Measurements from ENCODE around the gene FCHO1.

DNA sequence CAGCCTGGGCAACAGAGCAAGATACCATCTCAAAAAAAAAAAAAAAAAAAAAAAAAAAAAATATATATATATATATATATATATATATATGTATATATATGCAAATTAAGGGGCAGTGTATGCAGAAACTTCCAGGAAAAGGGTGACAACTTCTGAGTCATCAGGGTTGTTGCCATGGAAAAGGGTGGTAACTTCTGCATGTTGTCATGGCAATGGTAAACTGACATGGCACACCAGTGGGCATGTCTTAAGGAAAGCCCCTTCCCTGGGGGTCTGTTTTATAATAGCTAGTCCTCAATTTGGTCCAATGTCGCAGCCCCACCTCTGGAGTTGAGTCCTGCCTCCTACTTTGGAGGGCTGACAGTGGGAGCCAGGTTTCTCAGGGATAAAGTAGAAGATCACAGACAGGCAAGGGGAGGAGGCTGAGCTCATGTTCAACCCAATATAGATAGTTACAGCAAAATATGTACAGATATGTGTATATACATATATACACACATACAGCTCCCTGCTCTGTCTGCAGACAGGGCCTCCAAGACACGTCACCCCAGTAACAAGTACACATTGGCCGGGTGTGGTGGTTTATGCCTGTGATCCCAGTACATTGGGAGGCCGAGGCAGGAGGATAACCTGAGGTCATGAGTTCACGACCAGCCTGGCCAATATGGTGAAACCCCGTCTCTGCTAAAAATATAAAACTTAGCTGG, 7.2 kb upstream of the FCHO1 start:
- TF ChIP-seq EZH2 (IDR thresholded peaks at IDR 0.05; ENCODE audit: low read length), result no peak
- TF ChIP-seq, protein P1, sequence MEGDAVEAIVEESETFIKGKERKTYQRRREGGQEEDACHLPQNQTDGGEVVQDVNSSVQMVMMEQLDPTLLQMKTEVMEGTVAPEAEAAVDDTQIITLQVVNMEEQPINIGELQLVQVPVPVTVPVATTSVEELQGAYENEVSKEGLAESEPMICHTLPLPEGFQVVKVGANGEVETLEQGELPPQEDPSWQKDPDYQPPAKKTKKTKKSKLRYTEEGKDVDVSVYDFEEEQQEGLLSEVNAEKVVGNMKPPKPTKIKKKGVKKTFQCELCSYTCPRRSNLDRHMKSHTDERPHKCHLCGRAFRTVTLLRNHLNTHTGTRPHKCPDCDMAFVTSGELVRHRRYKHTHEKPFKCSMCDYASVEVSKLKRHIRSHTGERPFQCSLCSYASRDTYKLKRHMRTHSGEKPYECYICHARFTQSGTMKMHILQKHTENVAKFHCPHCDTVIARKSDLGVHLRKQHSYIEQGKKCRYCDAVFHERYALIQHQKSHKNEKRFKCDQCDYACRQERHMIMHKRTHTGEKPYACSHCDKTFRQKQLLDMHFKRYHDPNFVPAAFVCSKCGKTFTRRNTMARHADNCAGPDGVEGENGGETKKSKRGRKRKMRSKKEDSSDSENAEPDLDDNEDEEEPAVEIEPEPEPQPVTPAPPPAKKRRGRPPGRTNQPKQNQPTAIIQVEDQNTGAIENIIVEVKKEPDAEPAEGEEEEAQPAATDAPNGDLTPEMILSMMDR (optimal IDR thresholded peaks at IDR 0.05 in 1 of 3, IDR thresholded peaks at IDR 0.05 in 1 of 3, conservative IDR thresholded peaks at IDR 0.05 in 1 of 3; ENCODE audit: extremely low read depth in 1 of 3, insufficient read depth in 2 of 3, low read length in 3 of 3), result no peak

Data from keratinocyte (primary cell).